ENCODE results near the gene APEH. TPM values are rescaled to one million over a fixed set of nuclear protein-coding genes. Genes with fewer than 3 reads are reported as not detected.

The APEH gene
- total RNA-seq, 1 experiment from 2014 or later: 273 TPM

- TF ChIP-seq TCF7 (CRISPR knock-in tag; IDR thresholded peaks at IDR 0.05; ENCODE audit: low read depth): no peak
- TF ChIP-seq, protein P1, sequence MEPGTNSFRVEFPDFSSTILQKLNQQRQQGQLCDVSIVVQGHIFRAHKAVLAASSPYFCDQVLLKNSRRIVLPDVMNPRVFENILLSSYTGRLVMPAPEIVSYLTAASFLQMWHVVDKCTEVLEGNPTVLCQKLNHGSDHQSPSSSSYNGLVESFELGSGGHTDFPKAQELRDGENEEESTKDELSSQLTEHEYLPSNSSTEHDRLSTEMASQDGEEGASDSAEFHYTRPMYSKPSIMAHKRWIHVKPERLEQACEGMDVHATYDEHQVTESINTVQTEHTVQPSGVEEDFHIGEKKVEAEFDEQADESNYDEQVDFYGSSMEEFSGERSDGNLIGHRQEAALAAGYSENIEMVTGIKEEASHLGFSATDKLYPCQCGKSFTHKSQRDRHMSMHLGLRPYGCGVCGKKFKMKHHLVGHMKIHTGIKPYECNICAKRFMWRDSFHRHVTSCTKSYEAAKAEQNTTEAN (CRISPR knock-in tag; IDR thresholded peaks at IDR 0.05): no peak
- TF ChIP-seq NR1H2 (CRISPR knock-in tag; IDR thresholded peaks at IDR 0.05): no peak
- TF ChIP-seq ETV6 (CRISPR knock-in tag; IDR thresholded peaks at IDR 0.05): no peak
Observed at GRCh38 chr3:49699281-49699979, 25.3 kb downstream of the APEH start (continued).

- no peak for TF ChIP-seq SMAD4 (CRISPR knock-in tag; IDR thresholded peaks at IDR 0.05)
- TF ChIP-seq SP1 (CRISPR knock-in tag; conservative IDR thresholded peaks at IDR 0.05): no peak
- no peak for TF ChIP-seq IRF1 (CRISPR knock-in tag; IDR thresholded peaks at IDR 0.05)
- H3K27ac Mint-ChIP-seq: peak overlapping the region; percentile 88; the same call in 1 of the 2 replicates
- peaks cover 3% of the 10 kb centered on the region for H3K36me3 Mint-ChIP-seq
- H3K4me1 Mint-ChIP-seq: peaks cover 16% of the 10 kb centered on the region
- DNase-seq (ENCODE audit: low spot score) (no peak), ATAC-seq (no peak)
- no peaks in the 10 kb centered on the region for H3K9me3 Mint-ChIP-seq
- no peaks in the 10 kb centered on the region for H3K27me3 Mint-ChIP-seq (ENCODE audit: low read depth)
- ChIA-PET CTCF (interaction anchor here (0.8 to 3.4 kb wide), 4 partner anchors 103 to 160 kb away, joined by 3 to 29 read pairs (median 4); partner anchors contain the start of gene INKA1), POLR2A (no interaction called here)
- no peak overlapping the region for H3K4me3 Mint-ChIP-seq
Observed at GRCh38 chr3:49700014-49700413, 25.9 kb downstream of the APEH start.

DNA sequence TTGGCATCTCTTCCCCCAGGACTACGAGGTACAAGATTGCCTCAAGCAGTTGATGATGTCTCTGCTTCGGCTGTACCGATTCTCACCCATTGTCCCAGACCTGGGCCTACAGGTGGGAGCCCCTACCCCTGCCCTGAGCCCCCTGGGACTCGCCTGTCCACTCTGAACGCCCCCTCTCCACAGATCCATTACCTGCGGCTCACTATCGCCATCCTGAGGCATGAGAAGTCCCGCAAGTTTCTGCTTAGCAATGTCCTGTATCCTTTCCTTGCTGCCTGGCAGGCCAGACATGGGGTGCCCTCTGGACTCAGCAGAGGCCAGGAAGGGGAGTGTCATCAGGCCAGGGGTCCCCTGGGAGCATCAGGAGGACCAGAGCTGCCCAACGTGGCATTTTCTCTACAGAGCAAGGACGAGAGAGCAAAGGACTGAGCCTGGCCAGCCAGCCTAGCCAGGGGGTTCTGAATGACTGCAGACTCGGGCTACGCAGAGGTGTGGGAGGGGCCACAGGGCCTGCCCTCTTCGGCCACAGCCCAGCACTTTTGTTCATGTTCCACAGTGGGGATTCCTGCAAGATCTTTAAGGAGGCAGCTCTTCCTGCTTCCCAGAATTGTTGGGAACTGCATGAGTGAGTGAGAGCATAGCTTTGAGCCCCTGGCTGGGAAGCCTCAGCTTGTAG, 26.4 kb downstream of the APEH start:
- Mint-ChIP-seq H3K4me3 (no peak overlapping the region), H3K9me3 (no peaks in the 10 kb centered on the region), H3K27ac (peak overlapping the region; percentile 27; the same call in 1 of the 2 replicates), H3K27me3 (ENCODE audit: low read depth) (no peaks in the 10 kb centered on the region), H3K4me1 (peaks cover 16% of the 10 kb centered on the region), H3K36me3 (peaks cover 3% of the 10 kb centered on the region)
- DNase-seq (ENCODE audit: low spot score) (peak; percentile 52), ATAC-seq (peak; percentile 27)
- TF ChIP-seq GABPB1 (CRISPR knock-in tag; IDR thresholded peaks at IDR 0.05) (no peak), CREM (CRISPR knock-in tag; IDR thresholded peaks at IDR 0.05) (no peak), GRHL2 (CRISPR knock-in tag; IDR thresholded peaks at IDR 0.05; ENCODE audit: insufficient replicate concordance, severe bottlenecking) (no peak), ELF4 (CRISPR knock-in tag; IDR thresholded peaks at IDR 0.05; ENCODE audit: low read depth) (no peak), ZNF219 (CRISPR knock-in tag; IDR thresholded peaks at IDR 0.05; ENCODE audit: borderline replicate concordance) (no peak)
- TF ChIP-seq, protein P2, sequence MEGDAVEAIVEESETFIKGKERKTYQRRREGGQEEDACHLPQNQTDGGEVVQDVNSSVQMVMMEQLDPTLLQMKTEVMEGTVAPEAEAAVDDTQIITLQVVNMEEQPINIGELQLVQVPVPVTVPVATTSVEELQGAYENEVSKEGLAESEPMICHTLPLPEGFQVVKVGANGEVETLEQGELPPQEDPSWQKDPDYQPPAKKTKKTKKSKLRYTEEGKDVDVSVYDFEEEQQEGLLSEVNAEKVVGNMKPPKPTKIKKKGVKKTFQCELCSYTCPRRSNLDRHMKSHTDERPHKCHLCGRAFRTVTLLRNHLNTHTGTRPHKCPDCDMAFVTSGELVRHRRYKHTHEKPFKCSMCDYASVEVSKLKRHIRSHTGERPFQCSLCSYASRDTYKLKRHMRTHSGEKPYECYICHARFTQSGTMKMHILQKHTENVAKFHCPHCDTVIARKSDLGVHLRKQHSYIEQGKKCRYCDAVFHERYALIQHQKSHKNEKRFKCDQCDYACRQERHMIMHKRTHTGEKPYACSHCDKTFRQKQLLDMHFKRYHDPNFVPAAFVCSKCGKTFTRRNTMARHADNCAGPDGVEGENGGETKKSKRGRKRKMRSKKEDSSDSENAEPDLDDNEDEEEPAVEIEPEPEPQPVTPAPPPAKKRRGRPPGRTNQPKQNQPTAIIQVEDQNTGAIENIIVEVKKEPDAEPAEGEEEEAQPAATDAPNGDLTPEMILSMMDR (IDR thresholded peaks at IDR 0.05): peak; percentile 14; the same call in 1 of the 2 replicates
- TF ChIP-seq, protein P1 (CRISPR knock-in tag; IDR thresholded peaks at IDR 0.05): no peak
- ChIA-PET CTCF (interaction anchor here (0.6 to 3.7 kb wide), 65 partner anchors 8 to 423 kb away, joined by 3 to 55 read pairs (median 4); partner anchors contain the start of genes AMIGO3, AMT, CAMKV and GMPPB), POLR2A (interaction anchor here (0.8 to 1.0 kb wide), 2 partner anchors 19 to 210 kb away, joined by 3 to 6 read pairs; partner anchors contain the start of gene AMIGO3)
